ENCODE measurements around the gene B4GALT2.
A peak's percentile ranks its signal among the peaks of the same experiment; 100 is the strongest.

Gene B4GALT2

DNA sequence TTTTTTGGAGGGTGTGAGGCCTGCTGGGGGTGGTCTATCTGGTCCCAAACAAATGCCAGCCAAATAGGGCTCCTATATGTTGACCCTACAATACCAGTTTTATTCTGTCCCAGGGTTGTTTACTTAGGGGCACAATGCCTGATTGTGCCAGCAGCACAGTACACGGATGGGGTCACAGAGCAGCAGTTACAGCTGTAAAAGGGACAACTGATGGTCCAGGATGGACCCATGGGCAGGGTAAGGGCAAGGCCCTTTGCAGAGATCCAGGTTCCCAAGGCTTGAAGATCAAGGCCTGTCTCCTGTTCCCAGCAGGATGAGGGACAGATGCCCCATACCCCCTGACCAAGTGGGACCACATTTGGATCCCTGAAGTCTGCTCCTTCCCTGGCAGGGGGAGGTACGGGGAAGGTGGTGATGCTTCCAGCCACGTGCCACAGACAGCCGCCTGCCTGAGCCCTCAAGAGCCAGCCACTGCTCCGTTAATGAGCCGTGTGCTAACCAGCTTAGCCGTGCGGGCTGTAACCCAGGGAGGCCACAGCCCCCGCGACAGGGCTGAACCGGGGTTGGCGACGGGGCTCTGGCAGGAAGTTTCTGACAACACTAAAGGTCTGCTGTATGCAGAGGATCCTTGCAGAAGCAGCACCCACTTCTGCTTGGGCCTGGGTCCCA lies 34.1 kb downstream of the B4GALT2 start:
- no peak for DNase-seq

DNA sequence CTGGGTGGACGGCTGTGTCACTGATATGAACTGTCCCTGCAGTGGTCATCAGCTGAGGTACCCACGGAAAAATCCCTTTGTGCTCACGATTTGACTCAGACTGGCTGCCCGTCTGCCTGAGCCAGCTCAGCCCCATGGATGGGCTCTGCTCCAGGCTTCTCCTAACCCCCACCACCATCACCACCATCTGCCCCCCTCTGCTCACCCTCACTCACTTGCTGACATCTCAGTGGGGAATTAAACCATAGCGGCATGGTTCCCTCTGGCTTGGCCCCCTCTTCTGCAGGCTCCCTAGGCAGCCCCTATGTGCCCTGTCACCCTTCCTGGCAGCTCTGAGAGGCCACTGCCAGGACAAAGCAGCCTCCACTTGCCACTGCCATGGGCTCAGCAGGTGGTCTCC lies 34.9 kb downstream of the B4GALT2 start:
- no peak for DNase-seq

DNA sequence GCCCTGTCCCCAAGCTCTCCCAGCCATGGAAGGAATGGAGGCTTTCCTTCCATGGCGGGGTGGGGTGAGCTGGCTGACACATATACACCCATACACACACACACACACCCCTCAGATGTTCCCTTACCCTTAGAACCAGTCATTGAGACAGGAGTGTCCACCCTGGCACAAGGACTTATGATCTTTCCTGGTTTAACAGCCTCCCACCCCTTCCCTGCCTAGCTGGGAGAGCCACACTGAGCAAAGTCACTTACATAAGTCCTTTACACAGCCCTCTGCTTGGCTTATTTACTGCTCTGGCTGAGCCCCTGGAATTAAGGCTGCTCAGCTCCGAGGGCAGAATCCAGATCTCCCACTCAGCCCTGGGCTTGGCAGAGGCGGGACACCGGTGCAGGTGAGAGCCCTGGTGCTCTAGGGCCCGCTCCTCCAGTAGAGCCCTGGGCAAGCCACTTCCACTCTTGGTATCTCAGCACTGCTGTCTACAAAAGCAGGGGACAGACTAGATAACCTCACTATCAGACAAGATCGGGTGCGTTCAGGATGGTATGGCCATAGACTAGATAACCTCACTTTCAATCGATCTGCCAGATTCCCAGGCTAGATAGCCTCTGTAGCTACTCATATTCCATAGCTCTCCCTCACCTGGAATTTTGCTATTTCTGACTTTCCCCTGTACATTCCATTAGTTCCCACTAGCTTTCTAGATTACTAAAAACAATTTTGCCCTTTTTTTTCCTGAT lies 35.5 kb downstream of the B4GALT2 start:
- no peak for DNase-seq

DNA sequence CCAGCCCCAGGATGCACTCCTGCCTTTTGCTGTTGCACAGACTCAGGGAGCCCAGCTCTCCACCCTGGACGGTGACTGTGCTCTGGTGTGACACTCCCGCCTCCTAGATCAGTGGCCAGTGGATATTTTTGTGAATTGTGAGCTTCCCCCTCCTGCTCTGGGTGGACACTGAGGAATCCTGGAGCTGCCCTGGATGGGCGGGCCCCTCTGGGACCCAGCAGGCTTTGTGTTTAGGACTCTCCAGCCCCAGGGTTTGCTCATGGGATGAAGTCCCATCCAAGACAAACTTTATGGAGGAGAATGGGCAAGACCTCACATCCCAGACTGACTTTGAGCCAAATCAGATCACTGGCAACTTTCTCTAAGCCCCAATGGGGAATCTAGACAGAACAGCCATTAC lies 36.2 kb downstream of the B4GALT2 start:
- no peak for DNase-seq

GRCh38 chr1:44016041-44016889 lies 37.3 kb downstream of the B4GALT2 start:
- DNase-seq, result no peak

- no peak for DNase-seq
These were observed 37.9 kb downstream of the B4GALT2 start for GRCh38 chr1:44016890-44017400.

DNA sequence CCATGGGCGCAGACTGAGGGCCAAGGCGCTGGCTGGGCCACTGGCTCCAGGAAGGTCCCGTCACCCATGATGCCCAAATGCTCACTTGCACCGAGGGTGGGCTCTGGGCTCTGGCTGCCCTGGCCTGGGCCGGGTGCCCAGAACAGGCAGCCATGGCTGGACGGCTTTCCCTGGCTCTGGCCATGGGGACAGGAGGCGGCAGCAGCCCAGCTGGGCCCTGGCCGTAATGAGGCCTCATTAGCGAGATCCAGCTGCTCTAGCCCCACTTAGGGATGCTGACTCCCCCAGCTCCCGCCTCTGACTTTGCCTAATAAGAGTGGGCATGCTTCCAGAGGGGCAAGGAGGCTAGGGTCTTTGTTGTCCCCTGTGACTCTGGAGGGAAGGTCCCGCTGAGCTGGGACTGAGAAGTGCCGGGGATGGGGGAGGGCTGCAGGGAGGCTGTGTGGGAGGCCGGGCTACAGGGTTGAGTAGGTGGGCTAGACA lies 40.5 kb downstream of the B4GALT2 start:
- DNase-seq, result no peak

DNA sequence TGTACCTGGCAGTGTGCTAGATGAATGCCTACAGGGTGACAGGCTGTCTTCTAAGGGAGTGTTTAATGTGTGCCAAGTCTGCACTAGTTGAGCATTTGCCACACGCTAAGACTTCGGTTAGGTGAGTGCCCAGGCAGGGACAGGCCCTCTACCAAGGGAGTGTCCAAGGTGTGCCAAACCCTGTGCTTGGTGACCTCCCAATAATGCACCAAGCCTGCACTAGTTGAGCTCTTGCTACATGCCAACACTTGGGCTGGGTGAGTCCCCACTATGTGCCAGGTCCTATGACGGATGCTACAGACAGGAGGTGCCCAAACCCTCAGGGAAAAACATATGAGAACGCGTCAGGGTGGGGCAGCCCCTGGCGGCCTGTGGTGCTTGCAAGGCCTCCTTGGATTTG lies 41.5 kb downstream of the B4GALT2 start:
- DNase-seq, result no peak

- DNase-seq, result no peak
These were observed 42.1 kb downstream of the B4GALT2 start for GRCh38 chr1:44021156-44021555.

DNA sequence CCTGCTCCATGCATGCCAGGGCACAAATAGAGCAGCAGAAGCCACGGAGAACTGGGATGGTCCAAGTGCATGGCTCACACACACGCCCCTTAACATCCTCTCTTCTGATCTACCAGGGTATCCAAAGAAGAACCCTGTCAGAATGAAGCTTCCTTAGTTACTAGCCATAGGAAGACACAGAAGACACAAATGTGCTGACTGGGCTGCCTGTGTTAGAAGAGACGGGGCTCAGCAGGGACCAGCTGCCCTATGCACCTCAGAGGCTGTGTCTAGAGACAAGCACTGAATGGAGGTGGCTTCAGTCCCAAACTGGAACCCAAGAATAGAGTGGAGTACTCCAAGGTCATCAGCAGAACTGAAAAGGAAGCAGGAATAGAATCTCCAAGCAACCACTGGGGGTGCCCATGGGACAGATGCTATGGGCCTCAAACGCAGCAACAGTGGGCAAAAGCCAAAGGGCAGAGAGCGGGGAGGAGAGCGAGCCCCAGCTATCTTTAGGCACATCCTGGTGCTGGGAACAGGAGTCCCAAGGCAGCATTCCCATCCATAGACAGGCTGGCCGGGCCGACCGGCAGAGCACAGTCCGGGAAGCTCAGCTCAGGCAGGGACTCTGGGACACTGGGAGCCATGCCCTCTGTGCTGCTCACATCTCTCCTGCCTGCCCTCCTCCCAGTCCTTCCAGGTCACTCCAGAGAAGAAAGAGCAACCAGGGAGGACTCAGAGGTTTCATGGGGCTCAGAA lies 42.7 kb downstream of the B4GALT2 start:
- no peak for DNase-seq

DNA sequence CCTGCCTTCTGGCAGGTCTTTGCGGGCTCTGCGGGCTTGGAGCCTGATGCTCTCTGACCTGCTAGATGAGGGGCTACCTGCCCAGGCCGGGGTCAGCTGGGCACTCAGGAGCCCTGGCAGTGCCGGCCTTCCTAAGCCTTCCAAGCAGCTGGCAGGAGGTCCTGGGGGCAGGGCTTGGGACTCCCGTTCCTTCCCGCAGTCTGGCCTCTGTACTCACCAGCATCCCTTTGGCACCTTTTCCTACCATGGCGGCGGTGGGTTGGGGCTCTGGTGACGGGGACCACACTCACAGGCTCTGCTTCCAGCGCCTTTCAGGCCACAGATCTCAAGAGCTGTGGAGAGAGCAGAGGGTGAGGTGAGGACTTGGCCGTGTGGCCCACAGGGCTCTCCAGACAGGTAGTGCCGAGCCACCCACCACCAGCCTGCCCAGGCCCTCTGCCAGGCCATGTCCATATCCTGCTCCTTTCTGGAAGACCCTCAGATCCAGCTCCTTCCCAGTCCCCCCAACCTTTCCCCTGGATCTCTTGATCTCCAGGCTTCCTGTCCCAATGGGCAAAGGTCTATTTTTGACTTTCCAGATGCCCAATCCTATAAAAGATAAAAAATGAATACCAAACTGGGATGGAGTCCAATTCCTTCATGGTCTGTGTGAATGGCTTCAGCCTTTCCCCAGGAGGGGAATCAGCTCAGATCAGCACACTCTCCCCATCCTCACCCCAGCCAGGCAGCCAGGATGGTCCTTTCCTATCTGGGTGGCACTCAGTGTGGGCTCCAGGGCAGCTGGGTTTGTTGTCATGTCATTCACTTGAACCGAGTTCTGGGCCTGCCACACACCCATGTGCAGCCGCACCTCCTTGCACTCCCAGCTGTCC lies 45.3 kb downstream of the B4GALT2 start:
- no peak for DNase-seq

GRCh38 chr1:44024903-44025525 lies 46.0 kb downstream of the B4GALT2 start:
- no peak for DNase-seq

DNA sequence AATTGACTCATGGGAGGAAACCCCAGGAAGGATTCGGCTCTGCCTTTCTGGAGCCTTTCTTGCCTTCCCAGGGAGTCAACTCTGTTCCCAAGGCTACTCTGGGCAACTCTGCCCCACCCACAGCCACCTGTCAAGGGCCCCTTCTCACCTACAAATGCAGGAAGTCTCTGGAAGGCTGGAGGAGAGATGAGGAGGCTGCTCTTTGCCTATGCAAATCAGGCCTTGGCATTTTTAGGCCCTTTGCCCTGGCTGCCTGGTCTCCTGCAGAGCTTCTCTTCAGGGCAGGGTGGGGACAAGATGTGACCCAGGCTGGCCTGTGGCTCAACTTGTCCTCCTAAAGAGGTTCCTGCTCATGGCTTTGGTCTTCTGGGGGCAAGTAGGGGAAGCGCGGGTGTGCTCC lies 46.8 kb downstream of the B4GALT2 start:
- DNase-seq, result no peak

- no peak for DNase-seq
These were observed 48.3 kb downstream of the B4GALT2 start for GRCh38 chr1:44027320-44027719.

DNA sequence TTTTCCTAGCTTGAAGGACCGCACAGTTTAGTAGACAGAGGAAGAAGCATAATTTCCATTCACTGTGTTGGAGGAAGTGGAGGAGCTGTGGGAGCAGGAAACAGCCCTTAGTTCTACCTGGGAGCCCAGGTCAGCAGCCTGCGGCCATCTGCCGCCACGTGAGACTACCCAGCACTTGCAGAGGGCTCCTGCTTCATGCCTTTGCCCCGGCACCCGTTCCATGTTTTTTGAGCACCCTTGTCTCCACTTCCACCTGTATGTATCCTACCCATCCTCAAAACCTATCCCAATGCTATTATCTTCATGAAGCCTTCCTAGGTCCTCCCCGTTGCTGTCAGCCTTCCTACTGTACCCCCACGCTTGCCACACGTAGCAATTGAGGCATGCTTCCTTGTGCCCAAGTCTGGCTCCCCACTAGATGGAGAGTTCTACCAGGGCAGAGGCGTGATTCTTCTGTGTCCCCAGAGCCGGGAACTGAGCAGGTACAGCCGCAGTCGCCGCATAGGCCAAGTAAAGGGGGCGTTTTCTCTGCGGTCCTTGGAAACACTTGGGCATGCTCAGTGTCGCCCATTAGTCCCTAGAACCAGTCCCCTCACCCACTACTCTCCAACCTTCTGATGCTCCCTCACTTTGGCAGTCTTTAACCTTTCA lies 50.4 kb downstream of the B4GALT2 start:
- no peak for DNase-seq

GRCh38 chr1:44029911-44030604 lies 51.0 kb downstream of the B4GALT2 start:
- peak; percentile 96 for DNase-seq

DNA sequence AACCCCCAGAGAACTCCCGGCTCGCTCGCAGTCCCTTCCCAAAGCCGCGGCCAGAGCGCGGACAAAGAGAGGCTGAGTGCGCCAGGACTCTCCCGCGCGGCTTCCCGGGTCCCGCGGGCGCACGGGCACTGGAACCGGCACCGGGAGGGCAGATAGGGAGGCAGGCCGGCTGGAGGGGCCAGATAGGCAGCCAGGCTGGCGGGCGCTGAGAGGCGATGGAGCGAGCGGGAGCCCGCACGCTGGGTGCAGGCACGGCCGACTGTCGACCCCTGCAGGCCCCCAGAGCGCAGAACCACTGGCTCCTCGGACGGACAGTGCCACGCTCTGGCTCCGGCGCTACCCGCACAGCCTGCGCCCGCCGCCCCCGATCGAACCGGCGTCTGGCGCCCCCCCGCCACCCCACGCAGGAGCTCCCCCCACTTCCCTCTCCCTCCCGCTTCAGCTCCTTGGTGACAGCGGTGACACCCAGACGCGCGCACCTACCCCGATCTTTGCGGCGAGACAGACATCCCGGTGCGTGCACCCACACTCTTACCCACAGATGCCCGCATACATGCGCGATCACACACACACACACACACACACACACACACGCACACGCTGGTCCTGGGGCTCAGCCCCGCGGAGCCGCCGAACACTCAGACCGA lies 51.7 kb downstream of the B4GALT2 start:
- DNase-seq, result no peak

DNA sequence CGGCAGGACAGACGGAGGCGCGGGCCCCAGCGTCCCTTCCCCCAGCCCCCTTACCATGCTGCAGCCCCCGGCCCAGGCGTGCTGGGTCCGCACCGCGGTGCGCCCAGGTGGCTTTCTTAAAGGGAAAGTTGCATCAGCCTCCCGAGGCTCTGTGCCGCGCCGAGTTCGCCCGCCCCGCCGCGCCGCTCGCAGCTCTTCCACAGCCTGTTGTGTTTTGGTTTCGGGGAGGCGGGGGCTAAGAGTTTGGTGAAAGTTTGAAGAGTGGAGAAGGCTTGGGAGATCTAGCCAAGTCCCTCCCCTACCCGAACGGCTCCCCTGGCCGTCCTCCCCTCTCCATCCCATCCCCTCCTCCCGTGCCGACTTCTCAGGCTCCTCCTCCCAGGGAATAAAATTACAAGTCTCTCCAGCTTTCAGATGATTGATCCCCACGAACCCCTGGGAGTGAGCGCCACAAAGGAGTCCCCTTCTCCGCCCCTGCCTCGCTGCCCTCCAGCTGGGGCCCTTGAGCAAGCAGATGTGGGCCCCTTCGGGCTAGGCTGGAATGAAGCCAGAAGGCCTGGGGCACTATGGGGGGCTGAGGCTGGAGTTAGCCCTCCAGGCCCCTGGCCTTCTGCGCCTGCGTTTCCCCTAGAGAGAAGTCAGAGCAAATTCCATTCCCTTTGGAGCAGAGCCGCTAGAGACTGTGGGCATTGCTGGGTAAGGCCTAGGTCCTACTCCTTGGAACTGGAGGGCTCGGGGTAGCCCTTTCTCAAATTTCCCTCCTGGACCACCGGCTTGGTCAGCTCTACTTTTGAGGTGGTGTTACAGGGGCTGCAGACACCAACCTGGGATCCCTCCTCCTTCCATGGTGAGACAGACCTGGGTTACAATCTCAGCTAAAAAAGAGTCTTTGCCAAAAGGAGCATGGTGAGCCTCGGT lies 52.5 kb downstream of the B4GALT2 start, which contains the start of gene SLC6A9:
Gene SLC6A9 (minus strand): TSS at position 211 of the 918 bp plus-strand sequence. CDS start 7,185 bp downstream, outside the sequence.
- peak; percentile 83 for DNase-seq
